Measurements from ENCODE around the gene ORM2.

The ORM2 gene

DNA sequence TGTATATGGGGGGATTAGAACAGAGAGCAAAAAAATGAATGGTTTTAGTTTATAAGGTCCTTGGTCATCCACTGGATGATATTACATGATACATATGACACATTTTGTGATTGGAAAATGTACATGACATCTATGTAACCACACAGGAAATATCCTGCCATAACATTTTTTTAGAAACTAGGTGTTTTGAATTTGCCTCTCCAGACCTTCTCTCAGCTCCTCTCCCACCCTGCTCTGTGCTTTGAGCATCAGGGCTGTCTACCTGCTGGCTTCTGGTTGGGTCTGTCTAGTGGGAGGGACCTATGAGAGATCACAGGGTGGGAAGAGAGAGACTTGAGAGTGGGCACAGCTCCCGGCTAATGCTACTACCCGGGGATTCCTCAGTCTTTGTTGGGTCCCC is 33.8 kb downstream of the ORM2 start:
- Mint-ChIP-seq H3K4me3 (no peak overlapping the region), H3K9me3 (no peaks in the 10 kb centered on the region), H3K27ac (no peak overlapping the region), H3K27me3 (ENCODE audit: low read depth) (no peaks in the 10 kb centered on the region), H3K36me3 (ENCODE audit: low read depth) (peaks cover 60% of the 10 kb centered on the region), H3K4me1 (no peaks in the 10 kb centered on the region)
- TF ChIP-seq, protein P1, sequence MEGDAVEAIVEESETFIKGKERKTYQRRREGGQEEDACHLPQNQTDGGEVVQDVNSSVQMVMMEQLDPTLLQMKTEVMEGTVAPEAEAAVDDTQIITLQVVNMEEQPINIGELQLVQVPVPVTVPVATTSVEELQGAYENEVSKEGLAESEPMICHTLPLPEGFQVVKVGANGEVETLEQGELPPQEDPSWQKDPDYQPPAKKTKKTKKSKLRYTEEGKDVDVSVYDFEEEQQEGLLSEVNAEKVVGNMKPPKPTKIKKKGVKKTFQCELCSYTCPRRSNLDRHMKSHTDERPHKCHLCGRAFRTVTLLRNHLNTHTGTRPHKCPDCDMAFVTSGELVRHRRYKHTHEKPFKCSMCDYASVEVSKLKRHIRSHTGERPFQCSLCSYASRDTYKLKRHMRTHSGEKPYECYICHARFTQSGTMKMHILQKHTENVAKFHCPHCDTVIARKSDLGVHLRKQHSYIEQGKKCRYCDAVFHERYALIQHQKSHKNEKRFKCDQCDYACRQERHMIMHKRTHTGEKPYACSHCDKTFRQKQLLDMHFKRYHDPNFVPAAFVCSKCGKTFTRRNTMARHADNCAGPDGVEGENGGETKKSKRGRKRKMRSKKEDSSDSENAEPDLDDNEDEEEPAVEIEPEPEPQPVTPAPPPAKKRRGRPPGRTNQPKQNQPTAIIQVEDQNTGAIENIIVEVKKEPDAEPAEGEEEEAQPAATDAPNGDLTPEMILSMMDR (IDR thresholded peaks at IDR 0.05; ENCODE audit: unreplicated experiment in 3 of 3): no peak

DNA sequence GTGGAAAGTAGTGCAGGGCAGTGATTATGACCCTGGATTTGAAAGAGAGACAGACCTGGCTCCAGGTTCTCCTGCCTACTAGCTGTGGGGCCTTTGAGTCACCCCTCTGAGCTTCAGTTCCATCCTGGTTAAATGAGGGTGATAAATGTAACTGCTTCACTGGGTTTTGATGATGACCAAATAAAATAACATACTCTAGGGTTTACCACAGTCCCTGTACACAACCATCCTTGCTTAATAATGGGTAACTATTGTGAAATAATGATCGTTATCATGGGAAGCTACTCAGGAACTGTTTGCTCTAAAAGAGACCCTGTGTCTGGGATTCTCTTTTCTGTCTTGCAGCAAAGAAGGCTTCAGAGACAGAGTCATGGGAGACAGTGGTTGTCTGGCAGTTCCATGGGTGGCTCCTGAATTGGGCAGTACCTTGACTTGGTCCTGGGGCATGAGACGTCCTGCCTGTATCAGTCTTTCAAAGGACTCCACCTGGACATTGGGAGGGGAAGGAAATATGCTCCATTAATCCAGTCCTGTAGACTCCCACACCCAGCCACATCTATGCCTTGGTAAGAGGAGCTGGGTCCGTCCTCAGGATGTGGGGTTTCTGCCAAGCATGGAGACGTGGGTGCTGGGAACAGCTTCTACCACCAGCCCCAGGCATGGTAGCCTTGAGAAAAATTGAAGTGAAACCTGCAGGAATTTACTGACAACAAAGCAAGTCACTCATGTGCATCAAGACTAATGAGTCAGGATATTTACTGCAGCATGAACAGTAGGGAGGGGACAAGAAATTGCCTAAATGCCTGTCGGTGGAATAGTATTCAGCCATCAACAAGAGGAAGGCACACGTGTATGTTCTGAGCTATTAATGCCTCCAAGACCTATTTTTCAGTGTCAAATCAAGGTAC is 34.7 kb downstream of the ORM2 start:
- TF ChIP-seq, protein P1 (IDR thresholded peaks at IDR 0.05; ENCODE audit: unreplicated experiment in 3 of 3): no peak
- no peak overlapping the region for H3K27ac Mint-ChIP-seq
- H3K36me3 Mint-ChIP-seq (ENCODE audit: low read depth): peaks cover 56% of the 10 kb centered on the region
- no peaks in the 10 kb centered on the region for H3K9me3 Mint-ChIP-seq
- H3K4me3 Mint-ChIP-seq: no peak overlapping the region
- no peaks in the 10 kb centered on the region for H3K27me3 Mint-ChIP-seq (ENCODE audit: low read depth)
- H3K4me1 Mint-ChIP-seq: no peaks in the 10 kb centered on the region

DNA sequence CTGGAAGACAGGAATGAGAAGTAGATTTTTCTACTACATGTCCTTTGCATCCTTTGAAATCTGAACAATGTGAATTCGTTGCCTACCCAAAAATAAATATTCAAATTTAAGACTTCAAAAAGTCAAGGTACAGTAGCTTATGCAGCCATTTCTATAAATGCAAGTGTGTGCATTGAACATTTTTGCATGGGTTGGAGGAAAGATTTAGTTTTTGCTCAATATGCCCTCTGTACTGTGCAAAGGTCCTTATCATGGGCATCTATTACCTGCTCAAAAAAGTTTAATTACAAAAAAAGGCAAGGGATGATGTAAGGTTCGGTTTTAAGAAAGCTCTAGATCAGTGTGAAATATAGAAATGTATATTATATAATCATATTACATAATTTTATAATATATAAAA is 35.5 kb downstream of the ORM2 start:
- Mint-ChIP-seq H3K27me3 (ENCODE audit: low read depth) (no peaks in the 10 kb centered on the region), H3K4me1 (no peaks in the 10 kb centered on the region), H3K9me3 (no peaks in the 10 kb centered on the region), H3K4me3 (no peak overlapping the region), H3K27ac (no peak overlapping the region), H3K36me3 (ENCODE audit: low read depth) (peaks cover 54% of the 10 kb centered on the region)
- TF ChIP-seq, protein P1 (IDR thresholded peaks at IDR 0.05; ENCODE audit: unreplicated experiment in 3 of 3): no peak

DNA sequence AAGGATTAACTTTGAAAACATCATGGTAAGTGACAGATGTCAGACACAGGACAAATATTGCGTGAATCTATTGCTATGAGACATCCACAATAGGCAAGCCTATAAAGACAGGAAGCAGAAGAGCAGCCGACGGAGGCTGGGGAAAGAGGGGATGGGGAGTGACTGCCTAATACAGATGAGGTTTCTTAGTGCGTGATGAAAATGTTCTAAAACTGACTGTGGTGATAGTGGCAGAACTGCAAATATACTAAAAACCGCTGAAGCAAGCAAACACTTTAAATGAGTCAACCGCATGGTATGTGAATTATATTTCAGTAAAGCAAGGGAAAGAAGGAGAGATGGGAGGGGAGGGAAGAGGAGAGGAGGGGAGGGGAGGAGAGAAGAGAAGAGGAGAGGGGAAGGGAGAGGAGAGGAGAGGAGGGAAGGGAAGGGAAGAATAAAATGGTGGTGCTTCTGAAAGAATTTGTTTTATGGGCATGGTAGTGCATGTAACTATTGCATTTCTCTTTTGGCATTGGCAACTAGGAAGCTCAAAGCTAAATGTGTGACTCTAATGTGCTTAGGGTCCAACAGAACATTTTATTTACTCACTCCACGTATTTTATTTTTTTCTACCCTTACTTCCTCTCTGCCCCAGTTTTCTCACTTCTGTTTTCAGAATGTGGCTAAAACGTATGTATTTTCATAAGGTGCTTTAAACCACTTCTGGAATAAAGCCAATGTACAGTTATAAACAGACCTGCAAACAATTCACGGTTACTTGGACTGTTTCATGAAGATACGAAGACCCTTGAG is 36.9 kb downstream of the ORM2 start:
- Mint-ChIP-seq H3K4me3 (no peak overlapping the region), H3K9me3 (no peaks in the 10 kb centered on the region), H3K27ac (peak overlapping the region in 1 of 3 experiments; percentile 12), H3K4me1 (no peaks in the 10 kb centered on the region), H3K27me3 (ENCODE audit: low read depth) (no peaks in the 10 kb centered on the region), H3K36me3 (ENCODE audit: low read depth) (peaks cover 41% of the 10 kb centered on the region)
- TF ChIP-seq, protein P1 (IDR thresholded peaks at IDR 0.05; ENCODE audit: unreplicated experiment in 3 of 3): no peak

DNA sequence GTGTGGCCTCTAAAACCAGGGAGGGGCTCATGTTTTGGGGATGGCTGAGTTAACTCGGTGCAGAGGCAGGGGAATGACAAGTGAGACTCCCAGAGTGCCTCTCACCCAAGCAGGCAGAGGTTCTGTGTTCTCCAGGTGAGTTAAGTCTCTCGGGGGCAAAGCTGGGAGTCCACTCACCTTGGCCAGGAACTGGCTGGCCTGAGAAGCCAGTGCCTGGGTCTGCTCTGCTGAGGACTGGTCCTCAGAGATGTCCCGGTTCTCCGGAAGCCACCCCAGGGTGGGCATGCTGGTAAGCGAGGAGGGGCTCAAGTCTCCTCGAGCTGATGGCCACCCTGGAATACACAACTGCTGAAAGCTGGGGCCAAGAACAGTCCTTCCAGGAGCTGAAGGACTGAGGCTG is 37.7 kb downstream of the ORM2 start:
- H3K27ac Mint-ChIP-seq: no peak overlapping the region
- H3K36me3 Mint-ChIP-seq (ENCODE audit: low read depth): peaks cover 39% of the 10 kb centered on the region
- H3K27me3 Mint-ChIP-seq (ENCODE audit: low read depth): no peaks in the 10 kb centered on the region
- TF ChIP-seq, protein P1 (IDR thresholded peaks at IDR 0.05; ENCODE audit: unreplicated experiment in 3 of 3): no peak
- no peaks in the 10 kb centered on the region for H3K9me3 Mint-ChIP-seq
- no peaks in the 10 kb centered on the region for H3K4me1 Mint-ChIP-seq
- H3K4me3 Mint-ChIP-seq: no peak overlapping the region
